Natural killer cell treated with Interleukin-12 subunit alpha and Interleukin-12 subunit beta and Interleukin-15 and Interleukin-18, amount 100 ng/mL, for 72 hours (primary cell): ENCODE results near the gene SERPINA5. TPM values are rescaled to one million over a fixed set of nuclear protein-coding genes. Genes with fewer than 3 reads are reported as not detected.

ENCODE experiments used
- ATAC-seq, 2 donors: fragments of 150-1000 bp; cut with Tn5 transposase in 1 of 2; sonication (Bioruptor Pico), chemical (Tn5 transposase) in 1 of 2; 2 replicates each; pipeline ENCODE4 v1.10.0; 2021
- DNase-seq: peaks from one replicate; pipeline ENCODE4 v3.0.0; 2022; ENCODE audit warnings: low spot score
- H3K27ac Mint-ChIP-seq, 2 donors: 1 replicate in 1 of 2; 2 replicates in 1 of 2; pipeline ENCODE4 v1.8.0; 2022; ENCODE audit warnings: mixed read lengths in 2 of 2, mild to moderate bottlenecking in 1 of 2, moderate library complexity in 1 of 2
- H3K27me3 Mint-ChIP-seq, 2 donors: 1 replicate in 1 of 2; 2 replicates in 1 of 2; pipeline ENCODE4 v1.8.0; 2022; ENCODE audit warnings: mixed read lengths in 2 of 2
- H3K36me3 Mint-ChIP-seq: one replicate; pipeline ENCODE4 v1.8.0; 2022; ENCODE audit warnings: mixed read lengths
- H3K4me1 Mint-ChIP-seq, 2 donors: 1 replicate in 1 of 2; 2 replicates in 1 of 2; pipeline ENCODE4 v1.8.0; 2022; ENCODE audit warnings: low read depth in 2 of 2, mixed read lengths in 2 of 2, mild to moderate bottlenecking in 1 of 2
- H3K4me3 Mint-ChIP-seq: one replicate; pipeline ENCODE4 v1.8.0; 2022; ENCODE audit warnings: mixed read lengths
- H3K9me3 Mint-ChIP-seq: 2 replicates; pipeline ENCODE4 v1.8.0; 2022; ENCODE audit warnings: mixed read lengths
- total RNA-seq, 2 donors: library from RNA; stranded (reverse); gene quantifications; one replicate each; pipeline ENCODE4 v1.2.3, GENCODE V29; 2022

Gene SERPINA5
- total RNA-seq, 2 donors from 2014 or later, result not detected

DNA sequence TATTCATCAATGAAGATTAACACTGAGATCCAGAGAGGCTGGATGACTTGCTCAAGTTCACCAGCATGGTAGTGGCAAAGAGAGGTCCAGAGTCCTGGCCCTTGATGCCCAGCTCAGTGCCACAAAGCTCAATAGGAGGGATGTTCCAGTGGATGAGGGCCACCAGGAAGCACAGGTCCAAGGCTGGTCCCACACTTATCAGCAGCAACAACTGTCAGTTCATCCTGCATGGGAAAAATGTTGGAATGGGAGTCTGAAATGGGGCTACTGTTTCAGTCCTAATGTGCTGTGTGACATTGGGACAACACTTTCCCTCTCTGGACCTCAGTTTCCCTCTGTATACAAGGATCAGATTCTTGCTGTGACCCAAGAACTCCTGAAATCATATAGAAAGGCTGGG is 11.2 kb downstream of the SERPINA5 start:
- DNase-seq (no peak), ATAC-seq (no peak)
- H3K36me3 Mint-ChIP-seq, result no peaks in the 10 kb centered on the region
- H3K4me1 Mint-ChIP-seq, result no peaks in the 10 kb centered on the region
- peaks cover 4% of the 10 kb centered on the region for H3K9me3 Mint-ChIP-seq
- peaks cover 6 to 16% of the 10 kb centered on the region in 2 donors for H3K27me3 Mint-ChIP-seq
- no peak overlapping the region for H3K4me3 Mint-ChIP-seq
- H3K27ac Mint-ChIP-seq, result no peak overlapping the region

DNA sequence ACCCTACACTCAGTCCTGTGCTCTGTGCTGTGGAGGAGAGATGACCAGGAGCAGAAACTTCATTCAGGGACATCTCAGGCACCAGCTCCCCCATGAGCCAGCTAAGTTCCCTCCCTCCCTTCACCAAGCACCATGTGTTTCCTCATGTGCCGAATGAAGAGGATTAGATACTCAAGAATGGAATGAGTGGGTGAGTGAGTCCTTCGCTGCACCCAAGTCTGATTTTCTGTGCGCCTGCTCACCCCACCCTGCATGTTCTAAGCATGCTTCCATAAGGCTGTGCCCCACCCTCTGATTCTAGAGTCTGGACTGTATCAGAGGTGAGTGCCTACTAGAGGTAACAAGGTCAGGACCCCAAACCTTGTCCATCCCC is 12.1 kb downstream of the SERPINA5 start:
- Mint-ChIP-seq H3K27me3 (peaks cover 6 to 16% of the 10 kb centered on the region in 2 donors), H3K4me3 (no peak overlapping the region), H3K36me3 (no peaks in the 10 kb centered on the region)

DNA sequence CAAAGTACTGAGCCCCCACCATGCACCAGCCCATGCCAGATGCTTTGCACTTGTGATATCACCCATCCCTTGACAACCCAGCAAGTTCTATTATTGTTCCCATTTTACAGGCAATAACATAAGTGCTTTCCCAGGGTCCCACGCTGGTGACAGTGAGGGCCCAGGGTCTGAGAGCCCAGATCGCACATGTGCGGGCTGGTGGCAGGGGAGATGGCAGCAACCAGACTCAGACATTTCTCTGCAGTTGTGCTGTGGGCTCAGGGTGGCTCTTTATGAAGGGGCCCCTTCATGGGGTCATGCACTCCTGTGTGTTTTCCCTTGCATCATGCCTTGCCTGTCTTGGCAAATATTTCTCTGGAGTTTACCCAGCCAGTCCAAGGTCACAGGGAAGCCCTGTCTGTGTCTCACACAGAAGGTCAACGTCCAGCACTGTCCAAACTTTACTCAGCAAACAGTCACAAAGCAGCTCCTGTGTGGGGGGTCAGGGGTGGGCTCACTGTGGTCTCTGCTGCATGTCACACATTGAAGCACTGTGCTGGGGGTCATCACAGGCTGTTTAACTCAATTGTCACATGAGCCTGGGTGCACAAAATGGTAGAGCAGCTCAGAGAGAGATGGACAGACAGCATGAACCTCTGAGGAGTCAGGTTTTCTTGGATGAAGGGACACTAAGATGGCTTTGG is 12.7 kb downstream of the SERPINA5 start:
- no peaks in the 10 kb centered on the region for H3K36me3 Mint-ChIP-seq
- H3K4me3 Mint-ChIP-seq, result no peak overlapping the region
- no peaks in the 10 kb centered on the region for H3K4me1 Mint-ChIP-seq
- no peak overlapping the region for H3K27ac Mint-ChIP-seq
- DNase-seq (no peak), ATAC-seq (no peak)
- H3K9me3 Mint-ChIP-seq, result peaks cover 4% of the 10 kb centered on the region
- H3K27me3 Mint-ChIP-seq, result peaks cover 6 to 16% of the 10 kb centered on the region in 2 donors

More for the DNA sequence above, 12.1 kb downstream of the SERPINA5 start:
- ATAC-seq (no peak), DNase-seq (no peak)
- H3K27ac Mint-ChIP-seq, result no peak overlapping the region
- no peaks in the 10 kb centered on the region for H3K4me1 Mint-ChIP-seq
- peaks cover 4% of the 10 kb centered on the region for H3K9me3 Mint-ChIP-seq

DNA sequence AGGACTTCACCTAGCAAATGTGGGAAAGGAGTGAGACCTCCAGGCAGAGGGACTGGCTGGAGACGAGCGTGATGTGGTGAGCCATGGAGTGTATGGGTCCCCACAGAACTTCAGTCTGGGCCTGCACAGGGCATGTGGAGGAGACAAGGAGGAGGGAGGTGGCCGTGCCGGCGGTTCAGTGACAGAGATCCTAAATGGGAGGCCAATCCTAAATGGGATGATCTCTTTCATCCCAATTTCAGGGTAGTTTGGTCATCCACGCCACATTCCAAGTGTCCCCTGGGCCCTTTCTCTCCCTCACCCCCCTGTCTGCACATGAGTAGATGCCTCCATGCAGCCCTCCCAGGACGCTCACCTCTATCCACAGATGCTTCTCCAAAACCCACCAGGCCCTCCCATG is 13.2 kb downstream of the SERPINA5 start:
- H3K4me1 Mint-ChIP-seq, result no peaks in the 10 kb centered on the region
- H3K9me3 Mint-ChIP-seq, result peaks cover 4% of the 10 kb centered on the region
- DNase-seq, result peak; percentile 37
- ATAC-seq, result no peak
- peaks cover 6 to 16% of the 10 kb centered on the region in 2 donors for H3K27me3 Mint-ChIP-seq
- no peaks in the 10 kb centered on the region for H3K36me3 Mint-ChIP-seq
- no peak overlapping the region for H3K27ac Mint-ChIP-seq
- no peak overlapping the region for H3K4me3 Mint-ChIP-seq

DNA sequence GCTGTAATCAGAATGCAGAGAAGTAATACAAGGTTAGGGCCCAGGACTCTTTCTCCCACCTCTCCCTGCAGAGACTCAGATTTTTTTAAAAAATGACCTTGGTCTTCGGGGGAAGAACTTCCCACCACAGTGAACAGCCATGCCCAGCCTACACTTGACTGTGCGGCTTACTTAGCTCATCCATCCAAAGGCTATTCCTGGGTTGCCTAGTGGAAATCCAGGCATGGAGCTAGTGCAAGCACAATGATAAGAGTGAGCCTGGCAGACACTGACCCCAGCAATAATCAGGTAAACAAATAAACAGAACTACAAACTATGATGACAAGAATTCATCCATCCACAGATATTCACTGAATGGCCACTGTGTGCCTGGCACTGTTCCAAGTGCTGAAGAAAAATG is 14.7 kb downstream of the SERPINA5 start:
- Mint-ChIP-seq H3K27me3 (peaks cover 6 to 19% of the 10 kb centered on the region in 2 donors), H3K9me3 (peaks cover under 1% of the 10 kb centered on the region), H3K36me3 (no peaks in the 10 kb centered on the region), H3K4me1 (no peaks in the 10 kb centered on the region), H3K27ac (no peak overlapping the region), H3K4me3 (no peak overlapping the region)
- ATAC-seq (no peak), DNase-seq (no peak)

DNA sequence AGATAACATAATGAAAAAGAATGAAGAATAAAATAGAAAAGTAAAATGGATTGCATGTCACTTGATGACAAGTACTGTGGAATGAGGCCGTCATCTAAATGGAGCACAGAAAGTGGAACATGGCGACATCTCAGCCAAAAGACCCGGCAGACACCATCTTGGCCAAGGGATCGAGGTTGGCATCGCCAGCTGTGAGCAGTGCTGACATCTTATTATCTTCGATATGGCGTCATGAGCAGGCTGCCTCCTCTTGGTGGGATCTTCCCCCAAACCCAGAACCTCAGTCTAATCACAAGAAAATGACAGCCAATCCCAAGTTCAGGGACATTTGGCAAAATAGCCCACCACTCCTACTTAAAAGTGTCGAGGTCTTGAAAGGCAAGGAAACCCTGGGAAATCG is 15.1 kb downstream of the SERPINA5 start:
- Mint-ChIP-seq H3K27me3 (peaks cover 9 to 19% of the 10 kb centered on the region in 2 donors), H3K4me1 (no peaks in the 10 kb centered on the region), H3K36me3 (no peaks in the 10 kb centered on the region), H3K27ac (no peak overlapping the region), H3K4me3 (no peak overlapping the region), H3K9me3 (no peaks in the 10 kb centered on the region)
- ATAC-seq (no peak), DNase-seq (no peak)

DNA sequence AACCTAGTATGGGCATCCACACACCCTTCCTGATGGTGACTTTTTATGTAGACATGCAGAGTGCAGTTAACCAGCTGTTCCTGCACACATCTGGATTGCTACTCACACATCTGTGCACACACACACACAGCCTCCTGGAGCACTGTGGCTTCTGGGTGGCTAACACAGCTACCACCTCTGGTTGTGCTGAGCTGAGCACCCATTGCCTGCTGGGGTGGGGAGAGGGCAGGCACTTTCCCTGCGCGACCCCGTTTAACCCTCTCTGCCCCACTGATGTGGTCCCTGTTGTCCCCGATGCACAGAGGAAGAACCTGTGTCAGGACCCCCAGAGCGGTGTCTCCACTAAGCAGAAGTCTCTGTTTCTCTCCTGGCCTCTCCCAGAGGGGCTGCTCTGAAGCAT is 16.6 kb downstream of the SERPINA5 start:
- no peak for DNase-seq
- H3K9me3 Mint-ChIP-seq, result no peaks in the 10 kb centered on the region
- no peak overlapping the region for H3K4me3 Mint-ChIP-seq
- no peaks in the 10 kb centered on the region for H3K36me3 Mint-ChIP-seq
- peaks cover 9 to 17% of the 10 kb centered on the region in 2 donors for H3K27me3 Mint-ChIP-seq
- no peaks in the 10 kb centered on the region for H3K4me1 Mint-ChIP-seq
- no peak for ATAC-seq
- no peak overlapping the region for H3K27ac Mint-ChIP-seq

DNA sequence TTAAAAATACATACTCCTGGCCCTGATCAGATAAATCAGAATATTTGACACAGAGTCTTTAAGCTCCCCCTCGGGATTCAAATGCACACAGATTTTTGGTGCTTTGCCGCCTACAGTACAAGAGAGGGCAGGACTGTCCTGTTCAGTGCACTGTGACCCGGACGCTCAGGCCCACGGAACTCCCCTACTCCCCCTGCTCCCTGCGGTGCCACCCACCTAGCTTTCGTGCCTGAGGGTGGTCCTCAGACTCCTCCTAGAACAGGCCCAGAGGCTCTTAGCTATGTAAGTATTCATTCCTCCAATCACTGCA is 17.2 kb downstream of the SERPINA5 start:
- no peaks in the 10 kb centered on the region for H3K36me3 Mint-ChIP-seq
- H3K9me3 Mint-ChIP-seq, result no peaks in the 10 kb centered on the region
- no peak overlapping the region for H3K4me3 Mint-ChIP-seq
- no peak for ATAC-seq
- DNase-seq, result no peak
- H3K27me3 Mint-ChIP-seq, result peaks cover 9 to 17% of the 10 kb centered on the region in 2 donors
- H3K27ac Mint-ChIP-seq, result no peak overlapping the region
- no peaks in the 10 kb centered on the region for H3K4me1 Mint-ChIP-seq

DNA sequence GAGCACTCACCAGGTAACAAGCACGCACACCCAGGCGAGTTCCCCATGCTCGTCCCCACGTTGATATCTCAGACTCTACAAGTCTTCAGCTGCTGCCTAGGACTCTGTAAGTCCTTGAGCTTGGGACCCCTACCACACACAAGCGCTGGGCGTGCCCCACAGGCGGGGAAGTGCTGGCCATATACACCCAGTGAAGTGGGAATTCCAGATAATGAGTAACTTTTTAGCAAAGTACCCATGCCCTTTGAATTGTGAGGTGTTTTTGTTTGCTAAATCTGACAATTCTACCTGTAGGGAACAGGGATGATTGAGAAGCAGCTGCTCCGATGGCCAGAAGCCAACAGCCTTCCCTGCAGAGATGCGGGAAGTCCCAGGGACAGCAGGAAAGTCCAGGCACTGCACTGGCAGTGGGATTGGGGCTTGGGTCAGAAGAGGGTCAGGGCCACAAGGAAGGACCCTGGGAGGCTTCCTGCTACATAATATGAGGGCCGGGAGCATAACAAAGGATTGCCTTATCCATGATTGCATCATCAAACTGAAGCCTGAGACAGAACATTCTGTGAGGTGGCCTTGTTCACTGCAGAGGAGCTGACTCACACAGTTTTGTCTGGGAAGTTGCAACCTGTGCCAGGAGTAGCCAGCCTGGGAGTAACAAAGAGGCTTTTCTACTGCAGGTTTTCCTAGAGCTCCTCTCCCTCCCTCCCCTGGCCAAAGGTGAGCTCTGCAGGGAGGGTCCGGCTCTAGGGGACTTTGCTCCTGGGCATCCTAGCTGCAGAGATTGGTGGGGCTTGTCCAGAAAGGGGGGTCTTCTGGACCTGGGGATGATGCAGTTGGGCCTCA is 17.8 kb downstream of the SERPINA5 start:
- H3K36me3 Mint-ChIP-seq, result no peaks in the 10 kb centered on the region
- no peak for ATAC-seq
- H3K9me3 Mint-ChIP-seq, result no peaks in the 10 kb centered on the region
- DNase-seq, result no peak
- H3K4me3 Mint-ChIP-seq, result no peak overlapping the region
- H3K27ac Mint-ChIP-seq, result no peak overlapping the region
- H3K4me1 Mint-ChIP-seq, result no peaks in the 10 kb centered on the region
- peaks cover 9 to 17% of the 10 kb centered on the region in 2 donors for H3K27me3 Mint-ChIP-seq

DNA sequence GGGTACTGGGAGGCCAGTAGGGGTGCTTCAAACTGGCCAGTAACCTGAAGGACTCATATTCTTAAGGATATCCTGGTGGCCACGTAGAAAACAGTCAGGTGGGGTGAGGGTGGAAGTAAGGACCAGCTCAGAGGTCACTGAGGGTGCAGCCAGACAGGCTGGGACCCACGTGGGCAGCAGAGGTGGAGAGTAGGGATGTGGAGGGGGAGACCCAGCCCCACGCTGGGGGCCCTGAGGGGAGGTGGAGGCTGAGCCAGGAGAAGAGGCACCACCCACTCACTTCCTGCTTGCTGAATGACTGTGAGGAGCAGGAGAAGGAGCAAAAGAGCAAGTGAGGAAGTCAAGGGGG is 18.4 kb downstream of the SERPINA5 start:
- Mint-ChIP-seq H3K4me3 (no peak overlapping the region), H3K9me3 (no peaks in the 10 kb centered on the region), H3K4me1 (no peaks in the 10 kb centered on the region), H3K36me3 (no peaks in the 10 kb centered on the region), H3K27me3 (peaks cover 9 to 17% of the 10 kb centered on the region in 2 donors), H3K27ac (no peak overlapping the region)
- DNase-seq (no peak), ATAC-seq (peak in 1 of 2 donors; percentile 2)

DNA sequence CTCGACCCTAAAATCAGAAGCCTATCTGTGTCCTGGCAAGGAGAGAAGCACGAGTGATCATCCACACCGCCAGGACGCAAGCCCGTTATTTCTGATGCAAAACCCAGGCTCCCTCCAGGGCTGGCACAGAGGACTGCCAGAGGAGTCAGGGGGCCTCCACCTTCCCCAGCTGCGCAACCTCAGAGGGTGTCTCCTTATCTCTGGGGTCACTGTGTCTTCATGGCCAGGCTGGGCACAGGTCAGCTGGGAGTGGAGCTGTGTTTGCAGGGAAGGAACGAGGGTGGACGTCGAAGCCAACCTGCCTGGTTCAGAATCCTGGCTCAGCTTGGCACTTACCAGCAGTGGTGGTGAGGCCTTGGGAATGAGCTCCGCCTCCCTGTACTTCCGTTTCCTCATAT is 18.9 kb downstream of the SERPINA5 start:
- DNase-seq, result no peak
- Mint-ChIP-seq H3K9me3 (no peaks in the 10 kb centered on the region), H3K27ac (no peak overlapping the region), H3K27me3 (peaks cover 6 to 18% of the 10 kb centered on the region in 2 donors), H3K36me3 (no peaks in the 10 kb centered on the region), H3K4me3 (no peak overlapping the region), H3K4me1 (no peaks in the 10 kb centered on the region)
- no peak for ATAC-seq

DNA sequence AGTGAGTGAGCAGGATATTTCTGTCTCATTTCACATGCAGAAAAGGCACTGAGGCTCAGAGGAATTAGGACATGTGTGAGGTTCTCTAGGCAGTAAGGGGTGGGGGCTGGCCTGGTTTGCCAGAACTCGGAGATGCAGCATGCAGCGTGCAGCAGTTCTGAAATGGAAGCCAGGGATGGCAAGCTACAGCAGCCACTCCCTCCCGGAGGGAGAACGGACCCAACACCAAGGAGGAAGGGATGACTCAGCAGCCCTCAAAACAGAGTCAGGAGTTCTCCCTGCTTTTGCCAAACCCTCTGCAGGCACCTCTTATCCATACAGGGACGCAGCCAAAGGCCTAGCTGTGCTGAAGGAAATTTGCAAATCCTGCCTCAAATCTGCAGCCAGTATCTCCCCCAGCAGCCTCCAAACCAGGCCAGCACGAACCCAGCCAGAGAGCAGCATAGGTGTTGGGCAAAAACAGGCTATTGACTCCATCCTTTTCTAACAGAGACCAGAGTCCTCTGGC is 20.7 kb downstream of the SERPINA5 start:
- Mint-ChIP-seq H3K36me3 (no peaks in the 10 kb centered on the region), H3K27ac (no peak overlapping the region), H3K9me3 (no peaks in the 10 kb centered on the region), H3K27me3 (peaks cover 6 to 14% of the 10 kb centered on the region in 2 donors), H3K4me3 (no peak overlapping the region), H3K4me1 (no peaks in the 10 kb centered on the region)
- DNase-seq (no peak), ATAC-seq (no peak)

DNA sequence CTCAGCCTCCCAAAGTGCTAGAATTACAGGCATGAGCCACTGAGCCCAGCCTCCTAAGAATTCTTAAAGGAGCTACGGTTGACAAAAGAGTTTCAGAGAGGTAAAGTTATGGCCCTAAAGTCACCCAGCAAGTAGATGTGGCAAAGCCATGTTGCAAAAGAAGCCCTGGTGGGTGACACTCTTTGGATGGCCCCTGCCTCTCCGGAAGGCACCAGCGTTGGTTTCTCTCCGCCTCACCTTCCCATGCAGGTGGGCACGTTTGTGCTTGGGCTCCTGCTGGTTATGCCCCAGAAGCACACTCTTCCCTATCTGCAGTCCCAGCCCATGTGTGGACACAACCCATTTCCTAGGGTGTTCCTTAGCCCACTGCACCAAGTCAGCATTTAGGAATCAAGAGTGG is 21.5 kb downstream of the SERPINA5 start:
- no peak overlapping the region for H3K4me3 Mint-ChIP-seq
- H3K36me3 Mint-ChIP-seq, result no peaks in the 10 kb centered on the region
- peaks cover 6 to 21% of the 10 kb centered on the region in 2 donors for H3K27me3 Mint-ChIP-seq
- no peak overlapping the region for H3K27ac Mint-ChIP-seq
- ATAC-seq (peak in 1 of 2 donors; percentile 18), DNase-seq (no peak)
- no peaks in the 10 kb centered on the region for H3K9me3 Mint-ChIP-seq
- no peaks in the 10 kb centered on the region for H3K4me1 Mint-ChIP-seq

DNA sequence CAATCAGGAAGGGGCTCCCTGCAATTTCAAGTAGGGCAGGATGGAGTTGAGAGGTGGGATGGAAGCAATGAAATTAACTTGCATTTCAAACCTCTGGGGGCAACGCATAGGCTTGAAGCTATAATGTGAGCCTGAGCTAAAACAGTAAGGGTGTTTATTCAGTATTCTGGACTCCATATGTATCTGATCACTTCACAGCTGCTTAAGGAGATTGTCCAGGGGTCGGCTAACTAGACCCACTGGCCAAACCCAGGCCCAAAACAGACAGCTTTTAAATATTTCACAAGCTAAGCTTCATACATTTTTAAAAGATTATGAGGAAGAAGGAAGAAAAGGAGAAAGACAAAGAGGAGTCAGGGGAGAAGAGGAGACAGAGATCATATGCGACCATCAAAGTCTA is 24.1 kb downstream of the SERPINA5 start:
- H3K9me3 Mint-ChIP-seq, result no peaks in the 10 kb centered on the region
- no peak overlapping the region for H3K4me3 Mint-ChIP-seq
- peaks cover 6 to 22% of the 10 kb centered on the region in 2 donors for H3K27me3 Mint-ChIP-seq
- H3K4me1 Mint-ChIP-seq, result no peaks in the 10 kb centered on the region
- ATAC-seq (no peak), DNase-seq (no peak)
- H3K36me3 Mint-ChIP-seq, result no peaks in the 10 kb centered on the region
- H3K27ac Mint-ChIP-seq, result no peak overlapping the region
